HFFc6 (cell line): ENCODE data around the gene PDCD6IP. TPM values are rescaled to one million over a fixed set of nuclear protein-coding genes. Genes with fewer than 3 reads are reported as not detected.
A peak's percentile ranks its signal among the peaks of the same experiment; 100 is the strongest.

Source experiments
- DNase-seq: peaks from one replicate; pipeline ENCODE4 v3.0.0-alpha.2; 2018
- H3K27ac Mint-ChIP-seq: 2 replicates; pipeline ENCODE4 v1.8.0; 2020; ENCODE audit warnings: mild to moderate bottlenecking, mixed read lengths
- H3K27me3 Mint-ChIP-seq: 2 replicates; pipeline ENCODE4 v1.8.0; 2021; ENCODE audit warnings: mild to moderate bottlenecking, moderate library complexity, mixed read lengths; ENCODE audit not compliant: insufficient read depth
- H3K36me3 Mint-ChIP-seq: 2 replicates; pipeline ENCODE4 v1.8.0; 2021; ENCODE audit warnings: low read depth, mixed read lengths
- H3K4me1 Mint-ChIP-seq: 2 replicates; pipeline ENCODE4 v1.8.0; 2020; ENCODE audit warnings: low read depth, mixed read lengths
- H3K4me3 Mint-ChIP-seq: 2 replicates; pipeline ENCODE4 v1.8.0; 2020; ENCODE audit warnings: mild to moderate bottlenecking, moderate library complexity, mixed read lengths
- H3K9me3 Mint-ChIP-seq: 2 replicates; pipeline ENCODE4 v1.8.0; 2020; ENCODE audit warnings: mild to moderate bottlenecking, mixed read lengths
- total RNA-seq, 6 experiments: library from RNA; stranded (reverse); fragmentation: NEBNext Ultra II Directional; extraction: Animal tissue kit (Norgen Biotek cat#: 25700); gene quantifications; 2 replicates in 1 of 6; 3 replicates in 5 of 6; pipeline ENCODE4 v1.2.3, GENCODE V29; 2021
- TF ChIP-seq, protein P1 (sequence below): fragments of 200-600 bp; sonication (generic); IDR thresholded peaks from 2 replicates; pipeline ENCODE4 v1.5.0; 2021; ENCODE audit warnings: antibody characterized with exemption, mild to moderate bottlenecking

Gene PDCD6IP
- total RNA-seq, 6 experiments from 2014 or later: 229 to 251 (median 239) TPM

DNA sequence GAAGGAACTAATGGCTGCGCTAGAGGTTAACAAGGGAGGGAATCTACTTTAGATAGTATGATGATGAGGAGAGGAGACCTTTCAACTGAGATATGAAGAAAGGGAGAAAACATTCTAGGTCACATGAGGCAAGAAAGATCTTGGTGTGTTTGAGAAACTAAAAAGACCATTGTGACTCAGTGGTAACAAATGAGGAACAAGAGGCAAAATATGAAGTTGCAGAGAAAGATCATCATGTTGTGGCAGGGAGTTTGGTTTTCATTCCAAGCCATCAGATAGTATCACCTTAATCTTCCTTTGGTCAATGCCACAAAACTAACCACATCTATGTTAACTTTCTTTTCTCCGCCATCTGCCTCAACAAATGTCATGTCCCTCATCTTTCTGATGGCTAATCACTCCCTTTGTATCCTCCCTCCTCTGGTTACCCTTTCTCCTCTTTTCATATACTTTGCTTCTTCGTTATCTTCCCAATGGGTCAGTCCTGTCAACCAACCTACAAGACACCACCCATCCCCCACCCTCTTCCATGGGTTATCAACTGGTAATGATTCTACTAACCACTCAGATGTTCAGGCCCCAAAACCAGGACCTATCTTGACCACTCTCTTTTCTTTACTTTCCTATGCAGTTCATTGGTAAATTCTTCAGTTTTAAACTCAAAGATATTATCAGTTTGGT lies 2.4 kb upstream of the PDCD6IP start:
- TF ChIP-seq, protein P1, sequence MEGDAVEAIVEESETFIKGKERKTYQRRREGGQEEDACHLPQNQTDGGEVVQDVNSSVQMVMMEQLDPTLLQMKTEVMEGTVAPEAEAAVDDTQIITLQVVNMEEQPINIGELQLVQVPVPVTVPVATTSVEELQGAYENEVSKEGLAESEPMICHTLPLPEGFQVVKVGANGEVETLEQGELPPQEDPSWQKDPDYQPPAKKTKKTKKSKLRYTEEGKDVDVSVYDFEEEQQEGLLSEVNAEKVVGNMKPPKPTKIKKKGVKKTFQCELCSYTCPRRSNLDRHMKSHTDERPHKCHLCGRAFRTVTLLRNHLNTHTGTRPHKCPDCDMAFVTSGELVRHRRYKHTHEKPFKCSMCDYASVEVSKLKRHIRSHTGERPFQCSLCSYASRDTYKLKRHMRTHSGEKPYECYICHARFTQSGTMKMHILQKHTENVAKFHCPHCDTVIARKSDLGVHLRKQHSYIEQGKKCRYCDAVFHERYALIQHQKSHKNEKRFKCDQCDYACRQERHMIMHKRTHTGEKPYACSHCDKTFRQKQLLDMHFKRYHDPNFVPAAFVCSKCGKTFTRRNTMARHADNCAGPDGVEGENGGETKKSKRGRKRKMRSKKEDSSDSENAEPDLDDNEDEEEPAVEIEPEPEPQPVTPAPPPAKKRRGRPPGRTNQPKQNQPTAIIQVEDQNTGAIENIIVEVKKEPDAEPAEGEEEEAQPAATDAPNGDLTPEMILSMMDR: no peak
- Mint-ChIP-seq H3K27me3 (no peaks in the 10 kb centered on the region; the same call in 1 of the 2 replicates), H3K27ac (no peak overlapping the region), H3K36me3 (peaks cover 14% of the 10 kb centered on the region), H3K4me1 (peaks cover 47% of the 10 kb centered on the region), H3K9me3 (no peaks in the 10 kb centered on the region), H3K4me3 (no peak overlapping the region)
- DNase-seq: no peak

DNA sequence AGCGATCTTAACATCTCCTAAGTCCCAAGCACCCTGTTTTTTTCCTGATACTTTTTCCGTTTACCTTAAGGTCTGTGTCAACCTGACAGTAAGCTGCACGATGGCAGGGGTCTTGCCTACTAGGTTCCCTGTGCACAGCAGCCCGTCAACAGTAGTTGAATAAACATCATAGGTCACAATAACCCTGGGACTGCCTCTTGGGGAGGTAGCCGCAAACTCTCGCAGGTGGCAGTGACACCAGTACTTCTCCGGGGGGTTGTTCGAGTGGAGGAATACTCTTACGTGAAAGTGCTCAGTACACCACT lies 365 bp upstream of the PDCD6IP start:
- Mint-ChIP-seq H3K4me1 (peaks cover 51% of the 10 kb centered on the region), H3K27ac (peak overlapping the region; percentile 92), H3K27me3 (no peaks in the 10 kb centered on the region; the same call in 1 of the 2 replicates), H3K9me3 (no peaks in the 10 kb centered on the region), H3K36me3 (peaks cover 30% of the 10 kb centered on the region), H3K4me3 (peak overlapping the region; percentile 93)
- TF ChIP-seq, protein P1: no peak
- no peak for DNase-seq

DNA sequence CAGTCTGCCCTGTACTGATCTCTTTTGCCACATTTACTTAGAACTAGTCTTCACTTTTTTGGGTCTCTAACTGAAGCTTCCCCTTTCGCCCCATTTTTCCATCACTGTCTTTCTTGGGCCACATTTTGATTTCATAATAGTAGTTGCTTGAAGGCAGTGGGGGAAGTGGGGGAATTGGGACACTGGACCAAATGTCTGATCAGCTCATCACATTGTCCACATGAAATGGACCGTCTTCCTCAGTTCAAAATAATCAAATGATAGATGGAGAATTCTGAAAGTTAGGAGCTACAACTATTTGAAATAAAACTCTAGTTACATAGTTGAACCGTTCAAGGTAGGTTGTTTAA lies 747 bp downstream of the PDCD6IP start:
- H3K27me3 Mint-ChIP-seq: no peaks in the 10 kb centered on the region; the same call in 1 of the 2 replicates
- no peaks in the 10 kb centered on the region for H3K9me3 Mint-ChIP-seq
- TF ChIP-seq, protein P1: no peak
- peaks cover 62% of the 10 kb centered on the region for H3K4me1 Mint-ChIP-seq
- peak overlapping the region; percentile 92 for H3K27ac Mint-ChIP-seq
- H3K36me3 Mint-ChIP-seq: peaks cover 41% of the 10 kb centered on the region
- peak overlapping the region; percentile 93 for H3K4me3 Mint-ChIP-seq
- DNase-seq: no peak

DNA sequence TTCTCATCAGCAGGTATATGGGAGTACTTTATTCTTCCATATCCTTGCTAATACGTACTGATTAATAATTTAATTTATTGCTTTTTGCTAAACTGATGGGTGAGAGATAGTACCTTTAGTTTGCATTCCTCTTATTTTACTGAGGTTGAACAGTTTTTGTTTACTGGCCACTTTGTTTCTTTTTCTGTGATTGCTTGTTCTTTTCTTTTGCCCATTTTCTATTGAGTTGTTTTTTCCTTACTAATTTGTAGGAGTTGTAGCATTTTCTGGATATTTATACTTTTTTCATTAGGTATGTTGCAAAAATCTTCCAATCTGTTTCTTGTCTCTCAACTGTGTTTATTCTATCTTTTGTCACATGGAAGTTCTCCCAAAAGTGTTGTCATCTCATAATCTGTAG lies 4.8 kb downstream of the PDCD6IP start:
- Mint-ChIP-seq H3K9me3 (no peaks in the 10 kb centered on the region), H3K4me1 (peaks cover 65% of the 10 kb centered on the region), H3K4me3 (0 out of 2 replicates have a peak overlapping the region, but pooled peaks have one; percentile 34), H3K27me3 (no peaks in the 10 kb centered on the region), H3K36me3 (peaks cover 41% of the 10 kb centered on the region), H3K27ac (no peak overlapping the region)
- TF ChIP-seq, protein P1: no peak
- DNase-seq: no peak

DNA sequence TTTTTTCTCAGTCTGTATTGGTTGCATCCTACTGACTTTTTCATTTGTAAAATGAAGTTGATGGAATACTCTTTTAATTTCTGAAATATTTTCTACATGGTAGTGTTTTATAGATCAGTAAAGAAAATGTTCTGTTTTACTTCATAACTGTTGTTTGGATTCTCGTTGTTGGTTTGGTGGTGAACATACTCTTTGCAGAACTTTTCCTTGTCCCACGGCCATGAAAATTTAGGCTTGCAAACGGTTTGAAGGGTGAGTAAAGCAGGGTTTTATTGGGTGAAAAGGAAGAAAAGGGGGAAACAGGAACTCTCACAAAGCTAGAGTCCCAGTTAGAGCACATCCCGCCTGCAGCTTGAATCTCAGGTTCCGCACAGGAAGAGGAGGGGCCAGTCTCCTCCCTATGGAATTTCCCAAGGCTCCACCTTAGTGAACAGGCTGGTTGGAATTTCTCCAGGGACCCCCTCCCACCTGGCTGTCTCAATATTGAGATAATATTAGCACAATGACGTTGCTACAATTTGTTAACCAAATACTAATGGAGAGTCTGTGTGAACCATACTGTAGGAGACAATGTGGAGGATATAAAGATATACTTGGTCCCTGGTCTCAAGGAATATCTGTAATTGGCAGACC lies 5.6 kb downstream of the PDCD6IP start:
- Mint-ChIP-seq H3K4me1 (peaks cover 73% of the 10 kb centered on the region), H3K9me3 (no peaks in the 10 kb centered on the region), H3K36me3 (peaks cover 47% of the 10 kb centered on the region), H3K27me3 (no peaks in the 10 kb centered on the region), H3K27ac (no peak overlapping the region), H3K4me3 (no peak overlapping the region)
- no peak for DNase-seq
- TF ChIP-seq, protein P1: no peak
